Endothelial cell of umbilical vein (primary cell): ENCODE measurements around the gene NLE1. TPM values are rescaled to one million over a fixed set of nuclear protein-coding genes. Genes with fewer than 3 reads are reported as not detected.

Experiments
- BruUV-seq: library from RNA; stranded (reverse); fragments of 400-500 nt; replicated peaks from 2 replicates; lab custom pipeline; 2021; lab: Mats Ljungman, UMichigan
- CTCF ChIA-PET: fragments of 300-600, 350-600 bp; sonication (Branson Sonifier 250); formaldehyde crosslinking; loops from one replicate; lab custom pipeline; 2021; ENCODE audit warnings: antibody characterized with exemption, inconsistent platforms; lab: Charles Lee
- POLR2A ChIA-PET: fragments of 300-600, 350-600 bp; sonication (Branson Sonifier 250); formaldehyde crosslinking; loops from one replicate; lab custom pipeline; 2021; ENCODE audit warnings: antibody characterized with exemption, inconsistent platforms; lab: Charles Lee
- DNase-seq: peaks from one replicate; pipeline ENCODE4 v3.0.0-alpha.2; 2011; ENCODE audit warnings: low read depth, low spot score
- FAIRE-seq: peaks from 2 replicates; lab custom pipeline; 2011; peaks lifted over from hg19 to GRCh38; lab: Jason Lieb, UNC
- H2AFZ ChIP-seq: 2 replicates; pipeline ENCODE4 v1.6.0; 2012; ENCODE audit warnings: low read depth, low read length, control low read depth, inconsistent platforms
- H3K27ac ChIP-seq: 2 replicates; pipeline ENCODE4 v1.5.1; 2011; ENCODE audit warnings: low read depth, mild to moderate bottlenecking, control low read depth, low read length, moderate library complexity; ENCODE audit not compliant: insufficient read depth
- H3K27me3 ChIP-seq, 2 experiments: 2 replicates each; pipeline versions ENCODE4 v1.6.0 to v1.6.1; 2011; ENCODE audit warnings: low read length in 2 of 2, mixed read lengths in 1 of 2; ENCODE audit not compliant: control insufficient read depth in 2 of 2, insufficient read depth in 2 of 2
- H3K36me3 ChIP-seq, 2 experiments: 2 replicates in 1 of 2; 3 replicates in 1 of 2; pipeline ENCODE4 v1.5.1; 2011; ENCODE audit warnings: low read length in 2 of 2, mild to moderate bottlenecking in 1 of 2, moderate library complexity in 1 of 2; ENCODE audit not compliant: control insufficient read depth in 2 of 2, insufficient read depth in 2 of 2; ENCODE audit errors: extremely low read depth in 1 of 2
- H3K4me1 ChIP-seq: 3 replicates; pipeline ENCODE4 v1.5.1; 2011; ENCODE audit warnings: mild to moderate bottlenecking, low read length; ENCODE audit not compliant: control insufficient read depth, insufficient read depth; ENCODE audit errors: extremely low read depth
- H3K4me2 ChIP-seq: 2 replicates; pipeline ENCODE4 v1.6.1; 2011; ENCODE audit warnings: low read length, control low read depth, mixed read lengths; ENCODE audit not compliant: insufficient read depth
- H3K4me3 ChIP-seq, 3 experiments: fragments of 200-600 bp in 1 of 3; sonication (generic), shearing (Covaris generic) in 1 of 3; replicated peaks in 1 of 3; 2 replicates each; pipeline ENCODE4 v1.5.1; 2011 to 2016; ENCODE audit warnings: control low read depth in 3 of 3, low read length in 3 of 3, mild to moderate bottlenecking in 2 of 3, inconsistent platforms in 1 of 3, low read depth in 1 of 3, moderate library complexity in 1 of 3; ENCODE audit not compliant: insufficient read depth in 1 of 3
- H3K79me2 ChIP-seq: 2 replicates; pipeline ENCODE4 v1.6.0; 2012; ENCODE audit warnings: low read length, inconsistent platforms; ENCODE audit not compliant: control insufficient read depth, insufficient read depth
- H3K9ac ChIP-seq: replicated peaks from 2 replicates; pipeline ENCODE3; 2011; ENCODE audit warnings: low read length, control low read depth; ENCODE audit not compliant: insufficient read depth; ENCODE audit errors: extremely low read depth
- H3K9me1 ChIP-seq: replicated peaks from 3 replicates; pipeline ENCODE4 v1.6.0; 2011; ENCODE audit warnings: mild to moderate bottlenecking, low read length; ENCODE audit not compliant: control insufficient read depth, insufficient read depth; ENCODE audit errors: extremely low read depth
- H3K9me3 ChIP-seq: replicated peaks from 2 replicates; pipeline ENCODE4 v1.5.1; 2012; ENCODE audit warnings: low read length, inconsistent platforms; ENCODE audit not compliant: control insufficient read depth, insufficient read depth
- H4K20me1 ChIP-seq: replicated peaks from 2 replicates; pipeline ENCODE3; 2011; ENCODE audit warnings: mild to moderate bottlenecking, low read length; ENCODE audit not compliant: control insufficient read depth, insufficient read depth; ENCODE audit errors: extremely low read depth
- EZH2 ChIP-seq: IDR thresholded peaks from 2 replicates; pipeline ENCODE4 v1.6.1; 2012; ENCODE audit warnings: borderline replicate concordance, low read depth, mild to moderate bottlenecking, moderate library complexity, low read length, inconsistent platforms; ENCODE audit not compliant: severe bottlenecking
- FOS ChIP-seq: IDR thresholded peaks from 2 replicates; pipeline ENCODE4 v1.6.1; 2011; ENCODE audit warnings: mild to moderate bottlenecking, low read length, moderate library complexity, borderline replicate concordance; ENCODE audit not compliant: insufficient read depth
- GATA2 ChIP-seq: IDR thresholded peaks from 2 replicates; pipeline ENCODE4 v1.7.0; 2011; ENCODE audit warnings: low read depth, mild to moderate bottlenecking, moderate library complexity, mixed read lengths, low read length; ENCODE audit not compliant: insufficient read length, insufficient read depth
- JUN ChIP-seq: IDR thresholded peaks from 2 replicates; pipeline ENCODE4 v1.6.1; 2011; ENCODE audit warnings: borderline replicate concordance, low read depth; ENCODE audit not compliant: insufficient read length, insufficient read depth
- MYC ChIP-seq: IDR thresholded peaks from one replicate; pipeline ENCODE4 v1.6.1; 2011; ENCODE audit warnings: mild to moderate bottlenecking, low read depth, low read length
- POLR2A ChIP-seq: IDR thresholded peaks from 2 replicates; pipeline ENCODE4 v1.6.1; 2012; ENCODE audit warnings: low read depth, mild to moderate bottlenecking, control low read depth, low read length
- POLR2AphosphoS5 ChIP-seq: IDR thresholded peaks from 2 replicates; pipeline ENCODE4 v1.6.1; 2012; ENCODE audit warnings: low read depth, mild to moderate bottlenecking, control low read depth, low read length, moderate library complexity; ENCODE audit not compliant: insufficient read depth
- dilution Hi-C: fragments of 300-500 bp; cut with MboI; formaldehyde crosslinking; loops from one replicate; pipeline ENCODE4 v1.15.0; 2019; ENCODE audit warnings: low sequenced_read_pairs; ENCODE audit not compliant: extremely low pct_ligation_motif_present
- intact Hi-C: fragments of 100-400 bp; cut with micrococcal nuclease; formaldehyde crosslinking; loops from one replicate; pipeline ENCODE4 v1.10.0; 2022
- polyA plus RNA-seq, 4 experiments: library from polyadenylated mRNA; depleted of rRNA in 3 of 4; stranded (reverse) in 3 of 4; unstranded in 1 of 4; fragments of >200 nt; gene quantifications; 2 replicates each; pipeline versions ENCODE4 v1.2.1 to v1.2.3, GENCODE V29; 2011 to 2012; ENCODE audit warnings: missing spikeins in 1 of 4
- total RNA-seq: library from RNA; stranded (reverse); gene quantifications from 2 replicates; pipeline ENCODE4 v1.2.3, GENCODE V29; 2021
- TF ChIP-seq, protein P1 (sequence below): IDR thresholded peaks from 2 replicates; pipeline ENCODE4 v1.6.1; 2011; ENCODE audit not compliant: insufficient read depth, insufficient read length
- TF ChIP-seq, protein P2 (sequence below), 2 donors: IDR thresholded peaks; 1 replicate in 1 of 2; 2 replicates in 1 of 2; pipeline ENCODE4 v1.5.1; 2011; ENCODE audit warnings: low read length in 2 of 2, mild to moderate bottlenecking in 2 of 2, moderate library complexity in 2 of 2, control low read depth in 1 of 2, inconsistent platforms in 1 of 2, low read depth in 1 of 2; ENCODE audit not compliant: insufficient read depth in 1 of 2; ENCODE audit errors: extremely low read depth in 1 of 2

NLE1 gene
- total and polyA plus RNA-seq, 2 donors (not counting 3 experiments of a cell fraction or from before 2014, with no cell fraction given) = 19.1 to 22.8 TPM

DNA sequence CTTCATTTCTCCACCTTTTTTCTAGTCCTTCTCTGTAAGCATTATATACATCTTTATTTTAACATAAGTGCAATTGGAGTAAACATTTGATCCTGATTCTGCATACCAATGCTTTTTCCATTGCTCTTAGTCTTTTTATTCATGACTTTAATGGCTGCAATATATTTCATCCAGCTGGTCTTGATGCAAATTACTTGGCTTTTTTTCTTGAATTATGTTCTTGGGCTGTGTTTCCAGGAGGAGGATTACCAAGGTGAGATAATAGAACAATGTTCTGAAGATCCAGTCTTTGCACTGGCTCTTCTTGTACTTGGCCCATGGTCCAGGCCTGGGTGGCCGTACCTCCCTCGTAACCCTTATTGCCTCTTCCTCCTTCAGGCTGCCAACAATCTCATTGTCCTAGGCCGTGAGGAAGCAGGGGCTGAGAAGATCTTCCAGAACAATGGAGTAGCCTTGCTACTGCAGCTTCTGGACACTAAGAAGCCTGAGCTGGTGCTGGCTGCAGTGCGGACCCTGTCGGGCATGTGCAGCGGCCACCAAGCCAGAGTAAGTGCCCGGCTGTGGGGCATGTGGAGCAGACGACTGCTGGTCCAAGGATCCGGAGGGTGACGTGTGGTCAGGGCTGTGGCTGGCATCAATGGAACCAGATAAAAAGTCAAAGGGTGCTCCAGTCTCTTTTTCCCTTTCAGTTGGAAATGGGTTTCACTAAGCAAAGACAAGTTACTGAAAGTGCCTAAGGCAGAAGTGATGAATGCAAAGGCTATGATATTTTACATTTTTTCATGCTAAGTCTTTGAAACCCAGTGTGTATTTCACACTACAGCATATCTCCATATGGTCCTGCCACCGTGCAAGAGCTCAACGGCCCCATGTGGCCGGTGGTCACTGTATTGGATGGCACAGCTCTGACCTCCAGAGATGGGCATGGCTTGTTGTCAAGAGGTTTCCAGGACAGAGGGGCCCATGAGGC lies 12.4 kb upstream of the NLE1 start:
- Histone ChIP-seq H3K9me1 (no peaks in the 10 kb centered on the region), H3K36me3 (no peaks in the 10 kb centered on the region), H3K4me2 (no peak overlapping the region), H3K79me2 (no peaks in the 10 kb centered on the region), H3K9ac (no peak overlapping the region), H3K4me1 (no peaks in the 10 kb centered on the region), H4K20me1 (no peaks in the 10 kb centered on the region), H2AFZ (no peak overlapping the region), H3K27ac (no peak overlapping the region), H3K9me3 (no peaks in the 10 kb centered on the region), H3K27me3 (peaks cover 3 to 4% of the 10 kb centered on the region in 2 experiments), H3K4me3 (no peak overlapping the region)
- FAIRE-seq = no peak
- POLR2A ChIA-PET = no interaction called here
- DNase-seq = no peak
- intact Hi-C loops (no loop called here), dilution Hi-C loops (no loop called here)
- CTCF ChIA-PET = no interaction called here
- no TSS peak for BruUV-seq
- TF ChIP-seq EZH2 (no peak), JUN (no peak), GATA2 (no peak), POLR2A (no peak), MYC (no peak), FOS (no peak), POLR2AphosphoS5 (no peak)
- TF ChIP-seq, protein P1, sequence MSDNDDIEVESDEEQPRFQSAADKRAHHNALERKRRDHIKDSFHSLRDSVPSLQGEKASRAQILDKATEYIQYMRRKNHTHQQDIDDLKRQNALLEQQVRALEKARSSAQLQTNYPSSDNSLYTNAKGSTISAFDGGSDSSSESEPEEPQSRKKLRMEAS = no peak
- TF ChIP-seq, protein P2, sequence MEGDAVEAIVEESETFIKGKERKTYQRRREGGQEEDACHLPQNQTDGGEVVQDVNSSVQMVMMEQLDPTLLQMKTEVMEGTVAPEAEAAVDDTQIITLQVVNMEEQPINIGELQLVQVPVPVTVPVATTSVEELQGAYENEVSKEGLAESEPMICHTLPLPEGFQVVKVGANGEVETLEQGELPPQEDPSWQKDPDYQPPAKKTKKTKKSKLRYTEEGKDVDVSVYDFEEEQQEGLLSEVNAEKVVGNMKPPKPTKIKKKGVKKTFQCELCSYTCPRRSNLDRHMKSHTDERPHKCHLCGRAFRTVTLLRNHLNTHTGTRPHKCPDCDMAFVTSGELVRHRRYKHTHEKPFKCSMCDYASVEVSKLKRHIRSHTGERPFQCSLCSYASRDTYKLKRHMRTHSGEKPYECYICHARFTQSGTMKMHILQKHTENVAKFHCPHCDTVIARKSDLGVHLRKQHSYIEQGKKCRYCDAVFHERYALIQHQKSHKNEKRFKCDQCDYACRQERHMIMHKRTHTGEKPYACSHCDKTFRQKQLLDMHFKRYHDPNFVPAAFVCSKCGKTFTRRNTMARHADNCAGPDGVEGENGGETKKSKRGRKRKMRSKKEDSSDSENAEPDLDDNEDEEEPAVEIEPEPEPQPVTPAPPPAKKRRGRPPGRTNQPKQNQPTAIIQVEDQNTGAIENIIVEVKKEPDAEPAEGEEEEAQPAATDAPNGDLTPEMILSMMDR (IDR thresholded peaks at IDR 0.05; ENCODE audit: extremely low read depth in 1 of 2, insufficient read depth in 1 of 2, low read depth in 1 of 2, low read length in 2 of 2) = no peak
